HG03565 (cell line): Measurements from ENCODE around the gene VPS8.
"Not testable (repeated sequence)": the region's sequence is repeated elsewhere in the genome, so short reads cannot be mapped to it uniquely, and the experiment has no call there.

ENCODE experiments used
- ATAC-seq: cut with Tn5 transposase; IDR thresholded peaks from one replicate; pipeline ENCODE4 v1.9.1; 2021; ENCODE audit warnings: mild to moderate bottlenecking, moderate library complexity; ENCODE audit not compliant: unreplicated experiment

VPS8 gene

GRCh38 chr3:184908859-184909258, 96.9 kb downstream of the VPS8 start:
- no peak for ATAC-seq

- no peak for ATAC-seq
Observed at GRCh38 chr3:184910664-184911063, 98.7 kb downstream of the VPS8 start.

GRCh38 chr3:184911570-184911969, 99.6 kb downstream of the VPS8 start:
- no peak for ATAC-seq

- no peak for ATAC-seq
Observed at GRCh38 chr3:184912163-184912562, 100.2 kb downstream of the VPS8 start.

- no peak for ATAC-seq
Observed at GRCh38 chr3:184914628-184915027, 102.7 kb downstream of the VPS8 start.

- ATAC-seq: no peak
Observed at GRCh38 chr3:184918750-184919149, 106.8 kb downstream of the VPS8 start.

GRCh38 chr3:184919651-184920050, 107.7 kb downstream of the VPS8 start:
- no peak for ATAC-seq

GRCh38 chr3:184924547-184924946, 112.6 kb downstream of the VPS8 start:
- no peak for ATAC-seq

GRCh38 chr3:184927796-184928315, 115.9 kb downstream of the VPS8 start:
- no peak for ATAC-seq

GRCh38 chr3:184932777-184933176, 120.8 kb downstream of the VPS8 start:
- ATAC-seq: no peak

GRCh38 chr3:184937611-184938010, 125.6 kb downstream of the VPS8 start:
- no peak for ATAC-seq

GRCh38 chr3:184941408-184941807, 129.4 kb downstream of the VPS8 start:
- ATAC-seq: no peak

- no peak for ATAC-seq
Observed at GRCh38 chr3:184942735-184943134, 130.8 kb downstream of the VPS8 start.

GRCh38 chr3:184944241-184944640, 132.3 kb downstream of the VPS8 start:
- ATAC-seq: no peak

- no peak for ATAC-seq
Observed at GRCh38 chr3:184945886-184946625, 134.1 kb downstream of the VPS8 start.

- ATAC-seq: no peak
Observed at GRCh38 chr3:184946917-184947316, 135.0 kb downstream of the VPS8 start.

- no peak for ATAC-seq
Observed at GRCh38 chr3:184949251-184949965, 137.4 kb downstream of the VPS8 start.

GRCh38 chr3:184950816-184951215, 138.8 kb downstream of the VPS8 start:
- ATAC-seq: not testable (repeated sequence)

- no peak for ATAC-seq
Observed at GRCh38 chr3:184952671-184953070, 140.7 kb downstream of the VPS8 start.

- ATAC-seq: no peak
Observed at GRCh38 chr3:184953401-184953800, 141.4 kb downstream of the VPS8 start.

- ATAC-seq: no peak
Observed at GRCh38 chr3:184954251-184954650, 142.3 kb downstream of the VPS8 start.

- not testable (repeated sequence) for ATAC-seq
Observed at GRCh38 chr3:184954851-184955250, 142.9 kb downstream of the VPS8 start.
